ENCODE measurements around the gene SGIP1. TPM values are rescaled to one million over a fixed set of nuclear protein-coding genes. Genes with fewer than 3 reads are reported as not detected.
A peak's percentile ranks its signal among the peaks of the same experiment; 100 is the strongest.

The SGIP1 gene
- total RNA-seq, 1 donor from 2014 or later = 32.8 TPM

GRCh38 chr1:66773227-66773626, 239.3 kb downstream of the SGIP1 start:
- Mint-ChIP-seq H3K27ac (ENCODE audit: unreplicated experiment) (no peak overlapping the region), H3K4me3 (ENCODE audit: unreplicated experiment) (no peak overlapping the region), H3K9me3 (ENCODE audit: unreplicated experiment) (no peaks in the 10 kb centered on the region), H3K36me3 (ENCODE audit: low read depth, unreplicated experiment) (peaks cover 28% of the 10 kb centered on the region), H3K4me1 (ENCODE audit: unreplicated experiment) (no peaks in the 10 kb centered on the region), H3K27me3 (ENCODE audit: unreplicated experiment) (no peaks in the 10 kb centered on the region)
- no peak for DNase-seq (ENCODE audit: low spot score)
- TF ChIP-seq, protein P1, sequence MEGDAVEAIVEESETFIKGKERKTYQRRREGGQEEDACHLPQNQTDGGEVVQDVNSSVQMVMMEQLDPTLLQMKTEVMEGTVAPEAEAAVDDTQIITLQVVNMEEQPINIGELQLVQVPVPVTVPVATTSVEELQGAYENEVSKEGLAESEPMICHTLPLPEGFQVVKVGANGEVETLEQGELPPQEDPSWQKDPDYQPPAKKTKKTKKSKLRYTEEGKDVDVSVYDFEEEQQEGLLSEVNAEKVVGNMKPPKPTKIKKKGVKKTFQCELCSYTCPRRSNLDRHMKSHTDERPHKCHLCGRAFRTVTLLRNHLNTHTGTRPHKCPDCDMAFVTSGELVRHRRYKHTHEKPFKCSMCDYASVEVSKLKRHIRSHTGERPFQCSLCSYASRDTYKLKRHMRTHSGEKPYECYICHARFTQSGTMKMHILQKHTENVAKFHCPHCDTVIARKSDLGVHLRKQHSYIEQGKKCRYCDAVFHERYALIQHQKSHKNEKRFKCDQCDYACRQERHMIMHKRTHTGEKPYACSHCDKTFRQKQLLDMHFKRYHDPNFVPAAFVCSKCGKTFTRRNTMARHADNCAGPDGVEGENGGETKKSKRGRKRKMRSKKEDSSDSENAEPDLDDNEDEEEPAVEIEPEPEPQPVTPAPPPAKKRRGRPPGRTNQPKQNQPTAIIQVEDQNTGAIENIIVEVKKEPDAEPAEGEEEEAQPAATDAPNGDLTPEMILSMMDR (IDR thresholded peaks at IDR 0.05; ENCODE audit: unreplicated experiment) = no peak

DNA sequence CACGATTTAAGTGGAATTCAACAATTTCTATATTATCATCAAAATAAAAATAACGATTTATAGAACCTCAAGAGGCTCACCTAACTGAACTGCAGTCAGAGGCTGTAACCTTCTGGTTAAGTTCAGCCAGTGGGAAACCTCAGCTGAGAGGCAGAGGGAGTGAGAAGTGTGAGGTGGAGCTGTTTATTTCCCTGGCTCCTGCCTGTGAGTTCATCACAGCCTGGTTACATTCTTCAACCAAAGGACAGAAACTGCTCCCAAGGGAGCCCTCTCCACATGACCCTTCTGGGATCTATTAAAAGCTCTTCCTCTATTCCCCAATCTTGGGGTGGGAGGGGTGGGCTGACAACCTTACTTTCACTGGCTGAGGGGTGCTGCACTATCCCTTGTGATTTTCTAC, 240.5 kb downstream of the SGIP1 start:
- H3K36me3 Mint-ChIP-seq (ENCODE audit: low read depth, unreplicated experiment) = peaks cover 40% of the 10 kb centered on the region
- H3K27ac Mint-ChIP-seq (ENCODE audit: unreplicated experiment) = no peak overlapping the region
- peaks cover 4% of the 10 kb centered on the region for H3K9me3 Mint-ChIP-seq (ENCODE audit: unreplicated experiment)
- TF ChIP-seq, protein P1 (IDR thresholded peaks at IDR 0.05; ENCODE audit: unreplicated experiment) = no peak
- peaks cover 3% of the 10 kb centered on the region for H3K27me3 Mint-ChIP-seq (ENCODE audit: unreplicated experiment)
- no peaks in the 10 kb centered on the region for H3K4me1 Mint-ChIP-seq (ENCODE audit: unreplicated experiment)
- no peak for DNase-seq (ENCODE audit: low spot score)
- no peak overlapping the region for H3K4me3 Mint-ChIP-seq (ENCODE audit: unreplicated experiment)

DNA sequence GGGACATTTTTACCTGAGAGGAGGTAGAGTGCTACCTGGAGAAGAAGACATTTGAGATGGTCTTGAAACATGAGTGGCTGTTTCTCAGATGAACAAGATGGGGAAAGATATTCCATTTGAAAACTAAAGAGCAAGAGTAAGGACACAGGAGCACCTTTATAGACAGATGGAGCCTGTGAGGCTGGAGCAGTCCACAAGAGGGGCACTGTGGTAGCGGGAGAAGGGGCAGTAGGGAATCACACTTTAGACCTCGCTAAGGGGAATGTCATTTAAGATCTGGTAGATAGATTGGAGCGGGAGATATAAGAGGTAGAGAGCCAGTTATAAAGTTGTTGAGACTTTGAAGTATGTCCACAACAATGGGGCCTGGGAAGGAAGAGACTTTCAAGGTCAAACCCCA, 241.7 kb downstream of the SGIP1 start:
- DNase-seq (ENCODE audit: low spot score) = no peak
- Mint-ChIP-seq H3K27me3 (ENCODE audit: unreplicated experiment) (peaks cover 3% of the 10 kb centered on the region), H3K36me3 (ENCODE audit: low read depth, unreplicated experiment) (peaks cover 48% of the 10 kb centered on the region), H3K27ac (ENCODE audit: unreplicated experiment) (no peak overlapping the region), H3K4me3 (ENCODE audit: unreplicated experiment) (peak overlapping the region; percentile 20), H3K9me3 (ENCODE audit: unreplicated experiment) (peaks cover 12% of the 10 kb centered on the region), H3K4me1 (ENCODE audit: unreplicated experiment) (no peaks in the 10 kb centered on the region)
- TF ChIP-seq, protein P1 (IDR thresholded peaks at IDR 0.05; ENCODE audit: unreplicated experiment) = no peak

DNA sequence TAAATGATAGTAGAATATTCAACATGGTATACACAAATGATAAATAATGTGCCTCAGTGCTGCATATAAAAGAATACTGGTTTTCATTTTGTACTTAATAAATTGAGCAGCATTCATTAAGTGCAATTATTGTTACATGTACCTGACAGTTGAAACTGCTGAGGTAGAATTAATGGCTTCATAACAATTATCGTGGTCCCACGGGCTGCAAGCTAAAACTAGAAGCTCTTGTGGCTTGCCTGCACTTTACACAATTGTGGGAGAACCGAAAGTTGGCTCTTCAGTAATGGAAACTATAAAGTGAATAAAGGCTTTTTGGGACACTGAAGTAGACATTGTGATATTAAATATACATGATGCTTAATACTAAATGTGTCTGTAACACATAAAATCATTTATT, 243.9 kb downstream of the SGIP1 start:
- H3K4me1 Mint-ChIP-seq (ENCODE audit: unreplicated experiment) = no peaks in the 10 kb centered on the region
- no peak for DNase-seq (ENCODE audit: low spot score)
- peaks cover 6% of the 10 kb centered on the region for H3K27me3 Mint-ChIP-seq (ENCODE audit: unreplicated experiment)
- H3K27ac Mint-ChIP-seq (ENCODE audit: unreplicated experiment) = no peak overlapping the region
- peaks cover 49% of the 10 kb centered on the region for H3K36me3 Mint-ChIP-seq (ENCODE audit: low read depth, unreplicated experiment)
- no peak overlapping the region for H3K4me3 Mint-ChIP-seq (ENCODE audit: unreplicated experiment)
- peaks cover 17% of the 10 kb centered on the region for H3K9me3 Mint-ChIP-seq (ENCODE audit: unreplicated experiment)
- TF ChIP-seq, protein P1 (IDR thresholded peaks at IDR 0.05; ENCODE audit: unreplicated experiment) = no peak

- DNase-seq (ENCODE audit: low spot score) = no peak
- TF ChIP-seq, protein P1 (IDR thresholded peaks at IDR 0.05; ENCODE audit: unreplicated experiment) = no peak
- Mint-ChIP-seq H3K4me3 (ENCODE audit: unreplicated experiment) (no peak overlapping the region), H3K9me3 (ENCODE audit: unreplicated experiment) (peaks cover 17% of the 10 kb centered on the region), H3K4me1 (ENCODE audit: unreplicated experiment) (no peaks in the 10 kb centered on the region), H3K27me3 (ENCODE audit: unreplicated experiment) (peaks cover 6% of the 10 kb centered on the region), H3K27ac (ENCODE audit: unreplicated experiment) (no peak overlapping the region), H3K36me3 (ENCODE audit: low read depth, unreplicated experiment) (peaks cover 44% of the 10 kb centered on the region)
Observed at GRCh38 chr1:66778266-66778665, 244.3 kb downstream of the SGIP1 start.

Data from endothelial cell (in vitro differentiated cells).